Type B pancreatic cell (in vitro differentiated cells): ENCODE results near the gene GUCY2D. TPM values are rescaled to one million over a fixed set of nuclear protein-coding genes. Genes with fewer than 3 reads are reported as not detected.
"Not testable (repeated sequence)": the region's sequence is repeated elsewhere in the genome, so short reads cannot be mapped to it uniquely, and the experiment has no call there.

Experiments used
- DNase-seq: peaks from one replicate; pipeline ENCODE4 v3.0.0; 2021; ENCODE audit warnings: mixed read lengths; ENCODE audit not compliant: unreplicated experiment; ENCODE audit errors: extremely low spot score
- H3K27ac Mint-ChIP-seq: 2 replicates; pipeline ENCODE4 v1.8.0; 2021; ENCODE audit warnings: mild to moderate bottlenecking, mixed read lengths
- H3K27me3 Mint-ChIP-seq: 2 replicates; pipeline ENCODE4 v1.8.0; 2021; ENCODE audit warnings: mixed read lengths
- H3K36me3 Mint-ChIP-seq: 2 replicates; pipeline ENCODE4 v1.8.0; 2021; ENCODE audit warnings: mixed read lengths
- H3K4me1 Mint-ChIP-seq: one replicate; pipeline ENCODE4 v1.8.0; 2021; ENCODE audit warnings: mixed read lengths; ENCODE audit not compliant: unreplicated experiment
- H3K4me3 Mint-ChIP-seq: 2 replicates; pipeline ENCODE4 v1.8.0; 2021; ENCODE audit warnings: mild to moderate bottlenecking, mixed read lengths
- H3K9me3 Mint-ChIP-seq: 2 replicates; pipeline ENCODE4 v1.8.0; 2021; ENCODE audit warnings: mixed read lengths
- total RNA-seq: library from RNA; stranded (reverse); gene quantifications from 2 replicates; pipeline ENCODE4 v1.2.1, GENCODE V29; 2021; ENCODE audit warnings: low replicate concordance
- TF ChIP-seq, protein P1 (sequence below): fragments of 200-600 bp; sonication (generic); conservative IDR thresholded peaks from 2 replicates; pipeline ENCODE4 v1.5.0; 2021; ENCODE audit warnings: antibody characterized with exemption, mild to moderate bottlenecking

The GUCY2D gene
- total RNA-seq, 1 donor from 2014 or later = 0.29 TPM

DNA sequence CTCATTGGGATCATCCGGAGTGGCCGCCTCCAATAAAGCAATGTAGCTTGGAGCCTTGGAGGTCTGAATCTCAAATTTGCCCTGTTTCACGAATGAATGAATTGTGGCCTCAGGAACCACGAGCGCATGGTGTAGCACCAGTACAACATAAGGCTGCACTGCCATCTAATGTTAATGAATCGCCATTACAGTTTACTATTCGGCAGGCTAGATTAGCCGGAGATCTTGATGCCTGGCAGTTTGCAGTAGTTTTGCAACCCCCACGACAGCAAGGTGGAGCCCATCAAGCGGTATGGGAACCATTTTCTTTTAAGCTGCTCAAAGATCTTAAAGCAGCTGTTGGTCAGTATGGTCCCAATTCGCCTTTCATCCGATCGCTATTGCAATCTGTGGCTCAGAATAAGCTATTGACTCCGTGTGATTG is 55.3 kb downstream of the GUCY2D start:
- TF ChIP-seq, protein P1, sequence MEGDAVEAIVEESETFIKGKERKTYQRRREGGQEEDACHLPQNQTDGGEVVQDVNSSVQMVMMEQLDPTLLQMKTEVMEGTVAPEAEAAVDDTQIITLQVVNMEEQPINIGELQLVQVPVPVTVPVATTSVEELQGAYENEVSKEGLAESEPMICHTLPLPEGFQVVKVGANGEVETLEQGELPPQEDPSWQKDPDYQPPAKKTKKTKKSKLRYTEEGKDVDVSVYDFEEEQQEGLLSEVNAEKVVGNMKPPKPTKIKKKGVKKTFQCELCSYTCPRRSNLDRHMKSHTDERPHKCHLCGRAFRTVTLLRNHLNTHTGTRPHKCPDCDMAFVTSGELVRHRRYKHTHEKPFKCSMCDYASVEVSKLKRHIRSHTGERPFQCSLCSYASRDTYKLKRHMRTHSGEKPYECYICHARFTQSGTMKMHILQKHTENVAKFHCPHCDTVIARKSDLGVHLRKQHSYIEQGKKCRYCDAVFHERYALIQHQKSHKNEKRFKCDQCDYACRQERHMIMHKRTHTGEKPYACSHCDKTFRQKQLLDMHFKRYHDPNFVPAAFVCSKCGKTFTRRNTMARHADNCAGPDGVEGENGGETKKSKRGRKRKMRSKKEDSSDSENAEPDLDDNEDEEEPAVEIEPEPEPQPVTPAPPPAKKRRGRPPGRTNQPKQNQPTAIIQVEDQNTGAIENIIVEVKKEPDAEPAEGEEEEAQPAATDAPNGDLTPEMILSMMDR = peak; percentile 86
- DNase-seq = peak; percentile 68
- no peaks in the 10 kb centered on the region for H3K36me3 Mint-ChIP-seq
- H3K9me3 Mint-ChIP-seq = no peaks in the 10 kb centered on the region
- peak overlapping the region; percentile 40 for H3K4me3 Mint-ChIP-seq
- peaks cover 71% of the 10 kb centered on the region for H3K27me3 Mint-ChIP-seq
- H3K27ac Mint-ChIP-seq = no peak overlapping the region
- peaks cover 17% of the 10 kb centered on the region for H3K4me1 Mint-ChIP-seq

DNA sequence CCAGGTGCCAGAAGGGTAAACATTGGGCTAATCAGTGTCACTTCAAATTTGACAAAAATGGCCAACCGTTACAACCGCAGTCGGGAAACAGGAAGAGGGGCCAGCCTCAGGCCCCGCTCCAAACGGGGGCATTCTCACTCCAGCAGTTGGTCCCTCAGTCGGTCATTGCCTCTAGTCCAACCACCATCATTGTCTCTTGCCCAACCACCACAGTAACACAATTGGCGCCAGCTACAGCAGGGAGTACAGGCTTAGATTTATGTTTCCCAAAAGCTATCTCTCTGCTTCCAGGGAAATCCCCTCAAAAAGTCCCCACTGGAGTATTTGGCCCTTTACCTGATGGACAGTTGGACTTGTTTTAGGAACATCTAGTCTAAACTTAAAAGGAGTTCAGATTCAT is 56.7 kb downstream of the GUCY2D start:
- TF ChIP-seq, protein P1 = no peak
- Mint-ChIP-seq H3K9me3 (no peaks in the 10 kb centered on the region), H3K27ac (no peak overlapping the region), H3K4me1 (peaks cover 25% of the 10 kb centered on the region), H3K36me3 (no peaks in the 10 kb centered on the region), H3K27me3 (peaks cover 82% of the 10 kb centered on the region), H3K4me3 (no peak overlapping the region)
- no peak for DNase-seq

DNA sequence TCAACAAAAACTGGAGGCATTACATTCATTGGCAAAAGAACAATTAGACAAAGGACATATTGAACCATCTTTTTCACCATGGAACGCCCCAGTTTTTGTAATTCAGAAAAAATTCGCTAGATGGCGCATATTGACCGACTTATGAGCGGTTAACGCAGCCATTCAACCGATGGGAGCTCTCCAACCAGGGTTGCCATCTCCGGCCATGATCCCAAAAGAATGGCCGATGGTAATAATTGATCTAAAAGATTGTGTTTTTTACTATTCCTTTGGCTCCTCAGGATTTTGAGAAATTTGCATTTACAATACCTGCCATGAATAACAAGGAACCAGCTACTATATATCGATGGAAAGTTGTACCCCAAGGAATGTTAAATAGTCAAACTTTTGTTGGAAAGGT is 57.9 kb downstream of the GUCY2D start:
- Mint-ChIP-seq H3K4me1 (peaks cover 25% of the 10 kb centered on the region), H3K9me3 (no peaks in the 10 kb centered on the region), H3K27me3 (peaks cover 88% of the 10 kb centered on the region), H3K36me3 (no peaks in the 10 kb centered on the region), H3K4me3 (no peak overlapping the region), H3K27ac (no peak overlapping the region)
- TF ChIP-seq, protein P1 = peak; percentile 89
- peak; percentile 67 for DNase-seq

DNA sequence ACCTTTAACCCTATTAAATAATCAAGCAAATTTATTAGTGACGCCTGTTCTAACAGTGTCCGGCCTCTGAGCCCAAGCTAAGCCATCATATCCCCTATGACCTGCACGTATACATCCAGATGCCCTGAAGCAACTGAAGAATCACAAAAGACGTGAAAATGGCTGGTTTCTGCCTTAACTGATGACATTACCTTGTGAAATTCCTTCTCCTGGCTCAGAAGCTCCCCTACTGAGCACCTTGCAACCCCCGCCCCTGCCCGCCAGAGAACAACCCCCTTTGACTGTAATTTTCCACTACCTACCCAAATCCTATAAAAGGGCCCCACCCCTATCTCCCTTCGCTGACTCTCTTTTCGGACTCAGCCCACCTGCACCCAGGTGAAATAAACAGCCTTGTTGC is 59.4 kb downstream of the GUCY2D start:
- H3K36me3 Mint-ChIP-seq, DNase-seq, H3K9me3 Mint-ChIP-seq: not testable (repeated sequence)
- Mint-ChIP-seq H3K27ac (peak overlapping the region; percentile 24), H3K4me1 (peaks cover 21% of the 10 kb centered on the region), H3K4me3 (peak overlapping the region; percentile 36), H3K27me3 (peaks cover 91% of the 10 kb centered on the region)

DNA sequence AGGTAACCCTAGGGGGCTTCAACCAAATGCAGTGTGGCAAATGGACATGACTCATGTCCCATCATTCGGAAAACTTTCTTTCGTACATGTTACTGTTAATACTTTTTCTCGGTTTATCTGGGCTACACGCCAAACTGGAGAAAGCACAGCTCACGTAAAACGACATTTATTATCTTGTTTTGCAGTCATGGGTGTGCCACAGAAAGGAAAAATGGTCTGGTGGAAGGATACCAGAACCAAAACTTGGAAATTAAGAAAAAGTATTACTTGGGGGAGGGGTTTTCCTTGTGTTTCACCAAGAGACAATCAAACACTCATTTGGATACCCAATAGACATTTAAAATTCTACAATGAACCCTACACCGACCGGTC is 60.0 kb downstream of the GUCY2D start:
- Mint-ChIP-seq H3K4me3 (peak overlapping the region; percentile 44), H3K4me1 (peaks cover 17% of the 10 kb centered on the region), H3K36me3 (no peaks in the 10 kb centered on the region), H3K27me3 (peaks cover 92% of the 10 kb centered on the region), H3K9me3 (no peaks in the 10 kb centered on the region), H3K27ac (peak overlapping the region; percentile 24)
- no peak for DNase-seq
- TF ChIP-seq, protein P1 = no peak

DNA sequence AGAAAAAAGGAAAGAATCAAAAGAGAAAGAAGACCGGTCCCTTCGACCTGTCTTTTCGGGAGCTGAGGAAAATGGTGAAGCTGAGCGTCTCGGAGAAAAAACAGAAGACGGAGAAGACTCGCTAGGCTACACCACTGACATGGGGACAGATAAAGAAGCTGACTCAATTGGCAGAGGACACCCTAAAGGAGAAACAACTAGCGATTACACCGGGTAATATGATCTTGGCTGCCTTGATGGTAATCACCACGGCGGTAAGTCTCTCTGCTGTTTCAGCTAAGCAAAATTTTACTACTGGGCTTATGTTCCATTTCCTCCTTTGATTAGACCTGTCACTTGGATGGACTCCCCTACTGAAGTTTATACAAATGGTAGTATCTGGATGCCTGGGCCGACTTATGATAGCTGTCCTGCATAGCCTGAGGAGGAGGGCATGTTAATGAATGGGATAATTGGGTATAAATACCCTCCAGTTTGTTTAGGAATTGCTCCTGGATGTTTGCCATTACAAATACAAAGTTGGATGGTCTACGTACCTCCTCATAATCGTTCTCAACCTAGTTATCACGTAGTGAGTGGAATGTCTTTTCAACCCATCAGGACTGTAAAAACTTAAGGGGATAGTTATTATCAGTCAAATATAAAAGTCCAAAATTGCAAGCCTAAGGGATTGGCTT is 60.5 kb downstream of the GUCY2D start:
- Mint-ChIP-seq H3K4me1 (peaks cover 15% of the 10 kb centered on the region), H3K4me3 (peak overlapping the region; percentile 44), H3K27ac (no peak overlapping the region), H3K36me3 (no peaks in the 10 kb centered on the region), H3K9me3 (no peaks in the 10 kb centered on the region), H3K27me3 (peaks cover 92% of the 10 kb centered on the region)
- DNase-seq = no peak
- TF ChIP-seq, protein P1 = no peak
